ENCODE results near the gene ETV6. TPM values are rescaled to one million over a fixed set of nuclear protein-coding genes. Genes with fewer than 3 reads are reported as not detected.

ETV6 gene
- total RNA-seq, 1 donor from 2014 or later, result 25.3 TPM

GRCh38 chr12:11773889-11774677 lies 124.6 kb downstream of the ETV6 start:
- DNase-seq (ENCODE audit: low spot score), result no peak

GRCh38 chr12:11774821-11775220 lies 125.3 kb downstream of the ETV6 start:
- no peak for DNase-seq (ENCODE audit: low spot score)

- no peak for DNase-seq (ENCODE audit: low spot score)
Measured at GRCh38 chr12:11776316-11776715, 126.8 kb downstream of the ETV6 start.

GRCh38 chr12:11777451-11777850 lies 128.0 kb downstream of the ETV6 start:
- no peak for DNase-seq (ENCODE audit: low spot score)

- no peak for DNase-seq (ENCODE audit: low spot score)
Measured at GRCh38 chr12:11777962-11778361, 128.5 kb downstream of the ETV6 start.

- peak; percentile 84 for DNase-seq (ENCODE audit: low spot score)
Measured at GRCh38 chr12:11778713-11779685, 129.5 kb downstream of the ETV6 start.

GRCh38 chr12:11780521-11781101 lies 131.1 kb downstream of the ETV6 start:
- DNase-seq (ENCODE audit: low spot score), result no peak

- no peak for DNase-seq (ENCODE audit: low spot score)
Measured at GRCh38 chr12:11782914-11783420, 133.5 kb downstream of the ETV6 start.

GRCh38 chr12:11785712-11786111 lies 136.2 kb downstream of the ETV6 start:
- peak; percentile 80 for DNase-seq (ENCODE audit: low spot score)

- no peak for DNase-seq (ENCODE audit: low spot score)
Measured at GRCh38 chr12:11786638-11787365, 137.3 kb downstream of the ETV6 start.

- no peak for DNase-seq (ENCODE audit: low spot score)
Measured at GRCh38 chr12:11787437-11787836, 138.0 kb downstream of the ETV6 start.

- no peak for DNase-seq (ENCODE audit: low spot score)
Measured at GRCh38 chr12:11787933-11788849, 138.7 kb downstream of the ETV6 start.

GRCh38 chr12:11793921-11794710 lies 144.6 kb downstream of the ETV6 start:
- DNase-seq (ENCODE audit: low spot score), result peak; percentile 83

GRCh38 chr12:11794751-11795150 lies 145.3 kb downstream of the ETV6 start:
- DNase-seq (ENCODE audit: low spot score), result no peak

- DNase-seq (ENCODE audit: low spot score), result no peak
Measured at GRCh38 chr12:11795192-11795912, 145.9 kb downstream of the ETV6 start.

- peak; percentile 51 for DNase-seq (ENCODE audit: low spot score)
Measured at GRCh38 chr12:11795913-11796459, 146.5 kb downstream of the ETV6 start.

- DNase-seq (ENCODE audit: low spot score), result peak; percentile 96
Measured at GRCh38 chr12:11797317-11797913, 147.9 kb downstream of the ETV6 start.

Data from umbilical cord (tissue), 2 donors.